B cell (primary cell): ENCODE measurements around the gene PCDHB3. TPM values are rescaled to one million over a fixed set of nuclear protein-coding genes. Genes with fewer than 3 reads are reported as not detected.
A peak's percentile ranks its signal among the peaks of the same experiment; 100 is the strongest.

Experiments used
- ATAC-seq: fragments of 200-7000 bp; cut with Tn5 transposase; one replicate; pipeline ENCODE4 v1.10.0; 2021; ENCODE audit warnings: low read depth, mild to moderate bottlenecking, moderate number of reproducible peaks, moderate library complexity
- CTCF ChIA-PET: fragments of 350-600 bp; sonication (Branson Sonifier 250); formaldehyde crosslinking; loops from one replicate; lab custom pipeline; 2021; ENCODE audit warnings: antibody characterized with exemption, inconsistent platforms; lab: Charles Lee
- POLR2A ChIA-PET: fragments of 350-600 bp; sonication (Branson Sonifier 250); formaldehyde crosslinking; loops from one replicate; lab custom pipeline; 2021; ENCODE audit warnings: antibody characterized with exemption; lab: Charles Lee
- DNase-seq: peaks from one replicate; pipeline ENCODE4 v3.0.0; 2013
- H2AFZ ChIP-seq: 2 replicates; pipeline ENCODE4 v1.6.1; 2012; ENCODE audit warnings: mild to moderate bottlenecking, low read depth, low read length; ENCODE audit not compliant: insufficient read depth, poor library complexity, severe bottlenecking
- H3K27ac ChIP-seq, 2 donors: 1 replicate in 1 of 2; 2 replicates in 1 of 2; pipeline ENCODE4 v1.5.1; 2012 to 2013; ENCODE audit warnings: low read length in 2 of 2, mild to moderate bottlenecking in 2 of 2, moderate library complexity in 1 of 2
- H3K27me3 ChIP-seq, 4 experiments: fragments of 200-600 bp in 1 of 4; sonication (generic) in 1 of 4; replicated peaks in 1 of 4; 1 replicate in 2 of 4; 2 replicates in 2 of 4; pipeline versions ENCODE4 v1.6.1 to v1.7.0; 2013 to 2016; ENCODE audit warnings: low read length in 3 of 4, mild to moderate bottlenecking in 2 of 4, mixed read lengths in 1 of 4, moderate library complexity in 1 of 4; ENCODE audit not compliant: insufficient read depth in 4 of 4, control insufficient read depth in 3 of 4; ENCODE audit errors: control extremely low read depth in 1 of 4
- H3K36me3 ChIP-seq, 2 experiments: replicated peaks in 1 of 2; 1 replicate in 1 of 2; 2 replicates in 1 of 2; pipeline versions ENCODE4 v1.6.1 to v1.7.1; 2013; ENCODE audit warnings: low read length in 1 of 2; ENCODE audit not compliant: insufficient read depth in 2 of 2, control insufficient read depth in 1 of 2; ENCODE audit errors: control extremely low read depth in 1 of 2, extremely low read depth in 1 of 2
- H3K4me1 ChIP-seq, 2 donors: fragments of 200-600 bp in 1 of 2; sonication (generic) in 1 of 2; 1 replicate in 1 of 2; 2 replicates in 1 of 2; pipeline versions ENCODE4 v1.5.1 to v1.6.1; 2013 to 2017; ENCODE audit warnings: low read length in 2 of 2; ENCODE audit not compliant: control insufficient read depth in 2 of 2, insufficient read depth in 2 of 2
- H3K4me2 ChIP-seq: replicated peaks from 2 replicates; pipeline ENCODE3; 2012; ENCODE audit warnings: mild to moderate bottlenecking, low read depth, low read length; ENCODE audit not compliant: poor library complexity, severe bottlenecking
- H3K4me3 ChIP-seq, 5 experiments: fragments of 200-600 bp in 1 of 5; sonication (generic) in 1 of 5; 1 replicate in 3 of 5; 2 replicates in 2 of 5; pipeline versions ENCODE4 v1.5.1 to v1.7.0; 2011 to 2016; ENCODE audit warnings: low read length in 4 of 5, mild to moderate bottlenecking in 4 of 5, low read depth in 2 of 5, control low read depth in 1 of 5, moderate library complexity in 1 of 5; ENCODE audit not compliant: insufficient read depth in 1 of 5; ENCODE audit errors: control extremely low read depth in 1 of 5, extremely low read depth in 1 of 5
- H3K79me2 ChIP-seq: fragments of 200-600 bp; sonication (generic); one replicate; pipeline ENCODE4 v1.6.0; 2016; ENCODE audit warnings: low read length; ENCODE audit not compliant: control insufficient read depth, insufficient read depth
- H3K9ac ChIP-seq: fragments of 200-600 bp; sonication (generic); 2 replicates; pipeline ENCODE4 v1.6.1; 2017; ENCODE audit warnings: mild to moderate bottlenecking, low read length, moderate library complexity
- H3K9me3 ChIP-seq, 3 donors: one replicate each; pipeline versions ENCODE4 v1.6.1 to v1.7.1; 2013; ENCODE audit warnings: low read length in 2 of 3; ENCODE audit not compliant: control insufficient read depth in 2 of 3, insufficient read depth in 1 of 3; ENCODE audit errors: control extremely low read depth in 1 of 3
- H4K20me1 ChIP-seq: 2 replicates; pipeline ENCODE4 v1.6.0; 2012; ENCODE audit warnings: mild to moderate bottlenecking, low read length; ENCODE audit not compliant: insufficient read depth, control insufficient read depth, poor library complexity, severe bottlenecking
- H3K27ac Mint-ChIP-seq: one replicate; pipeline ENCODE4 v1.8.0; 2021; ENCODE audit warnings: mixed read lengths
- H3K27me3 Mint-ChIP-seq: one replicate; pipeline ENCODE4 v1.8.0; 2021; ENCODE audit warnings: mixed read lengths
- H3K4me1 Mint-ChIP-seq: one replicate; pipeline ENCODE4 v1.8.0; 2021; ENCODE audit warnings: mixed read lengths
- H3K4me3 Mint-ChIP-seq: one replicate; pipeline ENCODE4 v1.8.0; 2021; ENCODE audit warnings: mixed read lengths
- H3K9me3 Mint-ChIP-seq: one replicate; pipeline ENCODE4 v1.8.0; 2022; ENCODE audit warnings: mixed read lengths; ENCODE audit not compliant: insufficient read depth
- EZH2 ChIP-seq: IDR thresholded peaks from 2 replicates; pipeline ENCODE4 v1.6.1; 2012; ENCODE audit warnings: borderline replicate concordance, low read depth, mild to moderate bottlenecking, moderate library complexity, low read length; ENCODE audit not compliant: insufficient read depth, poor library complexity, severe bottlenecking
- WGBS: methylation state at CpG from one replicate; pipeline ENCODE4 v1.1.5; 2013; ENCODE audit warnings: missing lambda C conversion rate; ENCODE audit not compliant: insufficient coverage; 5-methylcytosine and 5-hydroxymethylcytosine counted together
- intact Hi-C: fragments of 100-400 bp; cut with micrococcal nuclease; formaldehyde crosslinking; loops from one replicate; pipeline ENCODE4 v1.10.0; 2022
- polyA plus RNA-seq: library from polyadenylated mRNA; depleted of rRNA; stranded (reverse); fragments of >200 nt; gene quantifications from 2 replicates; pipeline ENCODE4 v1.2.3, GENCODE V29; 2012
- total RNA-seq, 2 donors: library from RNA; stranded (reverse); fragments of 120-200 nt in 1 of 2; gene quantifications; 1 replicate in 1 of 2; 2 replicates in 1 of 2; pipeline versions ENCODE4 v1.2.3 to v1.2.4, GENCODE V29; 2013 to 2022
- TF ChIP-seq, protein P1 (sequence below): fragments of 200-600 bp; IDR thresholded peaks from one replicate; pipeline ENCODE4 v1.8.0; 2022; ENCODE audit warnings: antibody characterized with exemption, mild to moderate bottlenecking

PCDHB3 gene
- total and polyA plus RNA-seq, 2 donors (not counting 1 experiment from before 2014, with no cell fraction given) = not detected

GRCh38 chr5:141149812-141150211 lies 49.5 kb downstream of the PCDHB3 start, which contains the start of gene PCDHB6:
Gene PCDHB6, plus strand, starts transcription at chr5:141150057. Its CDS starts 201 bp downstream, at chr5:141150258.
- no peaks in the 10 kb centered on the region for H3K4me1 ChIP-seq
- H2AFZ ChIP-seq = peak within 1 kb of the TSS; percentile 17
- Mint-ChIP-seq H3K27ac (no peak within 1 kb of the TSS), H3K9me3 (no peaks in the 10 kb centered on the region), H3K27me3 (peaks cover 17% of the 10 kb centered on the region), H3K4me1 (no peaks in the 10 kb centered on the region), H3K4me3 (no peak within 1 kb of the TSS)
- intact Hi-C loops = no loop called here
- H4K20me1 ChIP-seq = no peaks in the 10 kb centered on the region
- WGBS = 24% methylated on average over 15 of the region's 18 CpGs
- no peak within 1 kb of the TSS for H3K9ac ChIP-seq
- H3K4me3 ChIP-seq = no peak within 1 kb of the TSS
- no peak for DNase-seq
- H3K27me3 ChIP-seq = peaks cover 0 to 6% (median 2%) of the 10 kb centered on the region in 4 experiments
- ChIA-PET CTCF (interaction anchor here (0.9 kb wide), 1 partner anchor 414 kb away, joined by 3 read pairs; no protein-coding TSS in a partner anchor), POLR2A (no interaction called here)
- no peaks in the 10 kb centered on the region for H3K79me2 ChIP-seq
- H3K4me2 ChIP-seq = no peak within 1 kb of the TSS
- ATAC-seq = no peak
- no peak within 1 kb of the TSS for H3K27ac ChIP-seq
- TF ChIP-seq, protein P1, sequence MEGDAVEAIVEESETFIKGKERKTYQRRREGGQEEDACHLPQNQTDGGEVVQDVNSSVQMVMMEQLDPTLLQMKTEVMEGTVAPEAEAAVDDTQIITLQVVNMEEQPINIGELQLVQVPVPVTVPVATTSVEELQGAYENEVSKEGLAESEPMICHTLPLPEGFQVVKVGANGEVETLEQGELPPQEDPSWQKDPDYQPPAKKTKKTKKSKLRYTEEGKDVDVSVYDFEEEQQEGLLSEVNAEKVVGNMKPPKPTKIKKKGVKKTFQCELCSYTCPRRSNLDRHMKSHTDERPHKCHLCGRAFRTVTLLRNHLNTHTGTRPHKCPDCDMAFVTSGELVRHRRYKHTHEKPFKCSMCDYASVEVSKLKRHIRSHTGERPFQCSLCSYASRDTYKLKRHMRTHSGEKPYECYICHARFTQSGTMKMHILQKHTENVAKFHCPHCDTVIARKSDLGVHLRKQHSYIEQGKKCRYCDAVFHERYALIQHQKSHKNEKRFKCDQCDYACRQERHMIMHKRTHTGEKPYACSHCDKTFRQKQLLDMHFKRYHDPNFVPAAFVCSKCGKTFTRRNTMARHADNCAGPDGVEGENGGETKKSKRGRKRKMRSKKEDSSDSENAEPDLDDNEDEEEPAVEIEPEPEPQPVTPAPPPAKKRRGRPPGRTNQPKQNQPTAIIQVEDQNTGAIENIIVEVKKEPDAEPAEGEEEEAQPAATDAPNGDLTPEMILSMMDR = no peak
- no peak for TF ChIP-seq EZH2
- H3K36me3 ChIP-seq = no peaks in the 10 kb centered on the region
- peaks cover 0 to 26% (median 9%) of the 10 kb centered on the region in 3 donors for H3K9me3 ChIP-seq

DNA sequence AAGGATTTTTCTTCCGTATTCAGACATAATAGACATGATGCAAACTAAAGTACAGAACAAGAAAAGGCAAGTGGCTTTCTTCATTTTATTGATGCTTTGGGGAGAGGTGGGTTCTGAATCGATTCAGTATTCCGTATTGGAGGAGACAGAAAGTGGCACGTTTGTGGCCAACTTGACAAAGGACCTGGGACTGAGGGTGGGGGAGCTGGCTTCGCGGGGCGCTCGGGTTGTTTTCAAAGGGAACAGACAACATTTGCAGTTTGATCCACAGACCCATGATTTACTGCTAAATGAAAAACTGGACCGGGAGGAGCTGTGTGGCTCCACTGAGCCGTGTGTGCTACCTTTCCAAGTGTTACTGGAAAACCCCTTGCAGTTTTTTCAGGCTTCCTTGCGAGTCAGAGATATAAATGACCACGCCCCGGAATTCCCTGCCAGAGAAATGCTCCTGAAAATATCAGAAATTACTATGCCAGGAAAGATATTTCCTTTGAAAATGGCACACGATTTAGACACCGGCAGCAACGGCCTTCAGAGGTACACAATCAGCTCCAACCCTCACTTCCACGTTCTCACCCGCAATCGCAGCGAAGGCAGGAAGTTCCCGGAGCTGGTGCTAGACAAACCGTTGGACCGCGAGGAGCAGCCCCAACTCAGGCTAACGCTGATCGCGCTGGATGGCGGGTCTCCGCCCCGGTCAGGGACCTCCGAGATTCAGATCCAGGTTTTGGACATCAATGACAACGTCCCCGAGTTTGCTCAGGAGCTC lies 50.1 kb downstream of the PCDHB3 start:
- POLR2A ChIA-PET = no interaction called here
- Histone ChIP-seq H2AFZ (peak overlapping the region; percentile 17), H3K27me3 (peaks cover 0 to 6% (median 2%) of the 10 kb centered on the region in 4 experiments), H3K9me3 (peaks cover 0 to 29% (median 9%) of the 10 kb centered on the region in 3 donors), H3K4me3 (no peak overlapping the region), H3K4me2 (no peak overlapping the region), H4K20me1 (no peaks in the 10 kb centered on the region), H3K36me3 (no peaks in the 10 kb centered on the region), H3K4me1 (no peaks in the 10 kb centered on the region), H3K27ac (no peak overlapping the region), H3K79me2 (no peaks in the 10 kb centered on the region), H3K9ac (no peak overlapping the region)
- WGBS = 51% methylated on average over 33 of the region's 33 CpGs
- intact Hi-C loops = no loop called here
- TF ChIP-seq EZH2 = no peak
- TF ChIP-seq, protein P1 = no peak
- H3K4me3 Mint-ChIP-seq = no peak overlapping the region
- CTCF ChIA-PET = interaction anchor here (0.9 kb wide), 1 partner anchor 414 kb away, joined by 3 read pairs; no protein-coding TSS in a partner anchor
- no peaks in the 10 kb centered on the region for H3K9me3 Mint-ChIP-seq
- no peak overlapping the region for H3K27ac Mint-ChIP-seq
- DNase-seq (no peak), ATAC-seq (no peak)
- H3K27me3 Mint-ChIP-seq = peaks cover 19% of the 10 kb centered on the region
- no peaks in the 10 kb centered on the region for H3K4me1 Mint-ChIP-seq
